ENCODE data around the gene ZC3H12C.

- TF ChIP-seq POLR2A (IDR thresholded peaks at IDR 0.05): peak; percentile 36 to 58
- TF ChIP-seq, protein P1, sequence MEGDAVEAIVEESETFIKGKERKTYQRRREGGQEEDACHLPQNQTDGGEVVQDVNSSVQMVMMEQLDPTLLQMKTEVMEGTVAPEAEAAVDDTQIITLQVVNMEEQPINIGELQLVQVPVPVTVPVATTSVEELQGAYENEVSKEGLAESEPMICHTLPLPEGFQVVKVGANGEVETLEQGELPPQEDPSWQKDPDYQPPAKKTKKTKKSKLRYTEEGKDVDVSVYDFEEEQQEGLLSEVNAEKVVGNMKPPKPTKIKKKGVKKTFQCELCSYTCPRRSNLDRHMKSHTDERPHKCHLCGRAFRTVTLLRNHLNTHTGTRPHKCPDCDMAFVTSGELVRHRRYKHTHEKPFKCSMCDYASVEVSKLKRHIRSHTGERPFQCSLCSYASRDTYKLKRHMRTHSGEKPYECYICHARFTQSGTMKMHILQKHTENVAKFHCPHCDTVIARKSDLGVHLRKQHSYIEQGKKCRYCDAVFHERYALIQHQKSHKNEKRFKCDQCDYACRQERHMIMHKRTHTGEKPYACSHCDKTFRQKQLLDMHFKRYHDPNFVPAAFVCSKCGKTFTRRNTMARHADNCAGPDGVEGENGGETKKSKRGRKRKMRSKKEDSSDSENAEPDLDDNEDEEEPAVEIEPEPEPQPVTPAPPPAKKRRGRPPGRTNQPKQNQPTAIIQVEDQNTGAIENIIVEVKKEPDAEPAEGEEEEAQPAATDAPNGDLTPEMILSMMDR (IDR thresholded peaks at IDR 0.05): peak in 4 of 6 experiments; percentile 22 to 93 (median 91)
Measured at GRCh38 chr11:110092515-110093406, at the start of gene ZC3H12C.

Data from Peyer's patch (tissue), 4 donors.